Common myeloid progenitor, CD34-positive (primary cell): ENCODE results near the gene EPN3.
A peak's percentile ranks its signal among the peaks of the same experiment; 100 is the strongest.

ENCODE experiments used
- CTCF ChIA-PET: fragments of 350-600 bp; sonication (Branson Sonifier 250); formaldehyde crosslinking; loops from one replicate; lab custom pipeline; 2021; ENCODE audit warnings: antibody characterized with exemption; lab: Charles Lee
- POLR2A ChIA-PET: fragments of 350-600 bp; sonication (Branson Sonifier 250); formaldehyde crosslinking; loops from one replicate; lab custom pipeline; 2021; ENCODE audit warnings: antibody characterized with exemption; lab: Charles Lee
- DNase-seq, 3 donors: peaks; one replicate each; pipeline versions ENCODE4 v3.0.0 to v3.0.0-alpha.2; 2013
- H3K27ac ChIP-seq, 2 experiments: 1 replicate in 1 of 2; 2 replicates in 1 of 2; pipeline ENCODE4 v1.7.0; 2013; ENCODE audit warnings: inconsistent platforms in 2 of 2, low read length in 2 of 2, mild to moderate bottlenecking in 2 of 2, low read depth in 1 of 2, moderate library complexity in 1 of 2; ENCODE audit not compliant: severe bottlenecking in 2 of 2, insufficient read depth in 1 of 2, poor library complexity in 1 of 2
- H3K27me3 ChIP-seq, 5 experiments: replicated peaks in 2 of 5; 1 replicate in 3 of 5; 2 replicates in 2 of 5; pipeline versions ENCODE4 v1.6.1 to v1.7.0; 2013; ENCODE audit warnings: low read length in 4 of 5, mild to moderate bottlenecking in 2 of 5, moderate library complexity in 2 of 5, inconsistent platforms in 1 of 5; ENCODE audit not compliant: insufficient read depth in 5 of 5, control insufficient read depth in 4 of 5
- H3K36me3 ChIP-seq, 4 experiments: 1 replicate in 2 of 4; 2 replicates in 2 of 4; pipeline versions ENCODE4 v1.6.1 to v1.7.0; 2013; ENCODE audit warnings: low read length in 3 of 4, control low read depth in 1 of 4, mild to moderate bottlenecking in 1 of 4; ENCODE audit not compliant: control insufficient read depth in 4 of 4, insufficient read depth in 4 of 4
- H3K4me1 ChIP-seq, 4 experiments: 1 replicate in 3 of 4; 2 replicates in 1 of 4; pipeline versions ENCODE4 v1.6.1 to v1.7.1; 2013; ENCODE audit warnings: low read length in 3 of 4, mild to moderate bottlenecking in 3 of 4, control low read depth in 1 of 4, inconsistent platforms in 1 of 4, moderate library complexity in 1 of 4; ENCODE audit not compliant: control insufficient read depth in 4 of 4, insufficient read depth in 4 of 4; ENCODE audit errors: control extremely low read depth in 1 of 4
- H3K4me3 ChIP-seq, 7 experiments: 1 replicate in 4 of 7; 2 replicates in 3 of 7; pipeline versions ENCODE4 v1.5.1 to v1.7.0; 2013; ENCODE audit warnings: mild to moderate bottlenecking in 7 of 7, low read length in 6 of 7, moderate library complexity in 6 of 7, inconsistent platforms in 2 of 7, low read depth in 2 of 7, control low read depth in 1 of 7; ENCODE audit not compliant: insufficient read depth in 4 of 7, control insufficient read depth in 1 of 7; ENCODE audit errors: extremely low read depth in 1 of 7
- H3K9me3 ChIP-seq, 5 experiments: 1 replicate in 4 of 5; 2 replicates in 1 of 5; pipeline versions ENCODE4 v1.6.1 to v1.7.1; 2013; ENCODE audit warnings: low read length in 4 of 5, mild to moderate bottlenecking in 2 of 5, inconsistent platforms in 1 of 5, low read depth in 1 of 5, moderate library complexity in 1 of 5; ENCODE audit not compliant: control insufficient read depth in 4 of 5, insufficient read depth in 2 of 5; ENCODE audit errors: control extremely low read depth in 1 of 5
- WGBS: methylation state at CpG from one replicate; pipeline ENCODE4 v1.1.5; 2013; ENCODE audit not compliant: insufficient coverage; 5-methylcytosine and 5-hydroxymethylcytosine counted together

Gene EPN3

DNA sequence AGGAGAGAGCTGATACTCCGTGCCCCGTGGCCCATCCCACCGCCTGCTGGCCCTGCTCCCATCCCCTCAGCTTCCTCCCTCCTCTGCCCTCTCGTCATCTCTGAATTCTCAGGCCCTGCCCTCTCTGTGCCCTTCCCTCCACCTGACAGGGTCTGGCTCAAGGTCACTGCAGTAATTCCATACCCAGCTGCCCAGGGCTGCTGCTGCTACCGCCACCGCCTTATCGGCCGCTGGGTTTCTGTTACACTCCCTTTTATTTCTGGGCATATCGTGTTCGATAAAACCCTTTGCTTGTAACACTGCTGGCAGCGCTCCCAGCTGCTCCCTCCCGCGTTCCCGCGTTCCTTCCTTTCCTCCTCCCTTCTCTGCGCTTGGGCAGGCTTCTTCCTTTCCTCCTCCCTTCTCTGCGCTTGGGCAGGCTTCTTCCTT is 1.2 kb downstream of the EPN3 start:
- WGBS, result under 1% methylated on average over 16 of the region's 17 CpGs
- Histone ChIP-seq H3K9me3 (no peaks in the 10 kb centered on the region), H3K36me3 (no peaks in the 10 kb centered on the region), H3K27ac (no peak overlapping the region), H3K4me1 (peaks cover 0 to 25% (median 20%) of the 10 kb centered on the region in 4 experiments), H3K4me3 (peak overlapping the region in 5 of 7 experiments; percentile 6 to 60 (median 35)), H3K27me3 (peaks cover 0 to 45% (median 20%) of the 10 kb centered on the region in 5 experiments)
- ChIA-PET CTCF (interaction anchor here (0.9 to 1.7 kb wide), 5 partner anchors 8 to 52 kb away, joined by 3 to 5 read pairs (median 3); no protein-coding TSS in a partner anchor), POLR2A (no interaction called here)
- DNase-seq, result no peak

DNA sequence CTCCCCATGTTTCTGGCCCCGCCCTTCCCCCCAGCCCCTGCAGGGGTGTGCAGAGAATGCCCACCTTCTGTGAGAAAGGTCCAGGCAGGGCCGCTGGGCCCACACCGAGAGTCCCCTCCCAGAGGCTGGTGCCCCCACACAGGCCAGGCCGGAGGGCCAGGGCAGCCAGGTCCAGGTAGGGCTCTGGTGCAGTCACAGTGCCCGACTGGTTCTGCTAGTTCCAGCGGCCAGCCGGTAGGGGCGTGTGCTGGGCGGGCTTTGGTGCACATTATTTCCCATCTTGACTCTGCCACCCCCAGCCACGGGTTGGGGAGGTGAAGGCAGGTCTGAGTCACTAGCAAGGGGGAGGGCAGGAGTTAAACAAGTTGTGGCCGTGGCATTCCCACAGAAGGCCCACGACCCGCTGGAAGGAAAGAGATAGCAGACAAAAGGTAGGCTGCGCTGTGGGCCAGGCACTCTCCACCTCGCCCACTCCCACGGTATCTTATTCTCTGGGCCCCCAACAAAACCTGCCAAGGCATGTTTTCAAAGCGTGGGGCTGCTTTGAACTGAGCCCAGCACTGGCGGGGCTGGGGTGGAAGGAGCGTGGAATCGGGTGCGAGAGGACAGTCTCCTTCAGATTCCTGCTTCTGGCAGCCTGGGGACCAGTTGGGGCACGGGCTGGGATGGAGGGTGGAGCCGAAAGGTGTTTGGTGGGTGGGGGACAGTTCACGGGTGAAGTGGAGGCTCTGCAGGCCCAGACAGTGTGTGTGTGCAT is 1.9 kb downstream of the EPN3 start:
- Histone ChIP-seq H3K27ac (no peak overlapping the region), H3K9me3 (no peaks in the 10 kb centered on the region), H3K36me3 (no peaks in the 10 kb centered on the region), H3K27me3 (peaks cover 0 to 45% (median 20%) of the 10 kb centered on the region in 5 experiments), H3K4me3 (peak overlapping the region in 3 of 7 experiments; percentile 35 to 60 (median 55)), H3K4me1 (peaks cover 0 to 25% (median 20%) of the 10 kb centered on the region in 4 experiments)
- DNase-seq, result peak in 2 of 3 donors; percentile 31 to 42
- CTCF ChIA-PET, result interaction anchor here (0.9 to 2.0 kb wide), 5 partner anchors 8 to 92 kb away, joined by 3 to 5 read pairs (median 3); no protein-coding TSS in a partner anchor
- 40% methylated on average over 18 of the region's 24 CpGs for WGBS
- POLR2A ChIA-PET, result no interaction called here

DNA sequence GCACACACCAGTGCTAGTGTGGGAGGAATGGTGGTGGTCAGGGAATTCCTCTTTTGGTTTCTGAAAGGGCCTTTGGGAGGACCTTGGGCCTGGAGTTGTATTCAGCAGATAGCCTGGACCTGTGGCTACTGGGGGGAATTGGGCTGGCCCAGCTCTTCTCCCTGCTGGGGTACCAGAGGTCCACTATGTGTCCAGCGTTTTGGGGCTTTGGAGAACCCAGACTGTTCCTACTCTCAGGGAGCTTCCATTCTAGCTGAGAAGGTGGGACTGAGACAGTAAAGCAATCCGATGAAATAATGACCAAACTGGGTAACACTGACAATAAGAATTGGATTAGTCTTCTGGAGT is 2.4 kb downstream of the EPN3 start:
- H3K27ac ChIP-seq, result no peak overlapping the region
- ChIA-PET CTCF (interaction anchor here (1.9 to 2.0 kb wide), 2 partner anchors 10 to 92 kb away, joined by 5 to 7 read pairs; no protein-coding TSS in a partner anchor), POLR2A (no interaction called here)
- 100% methylated on average over 1 of the region's 2 CpGs for WGBS
- no peak for DNase-seq
- peaks cover 0 to 25% (median 20%) of the 10 kb centered on the region in 4 experiments for H3K4me1 ChIP-seq
- H3K27me3 ChIP-seq, result peaks cover 0 to 45% (median 18%) of the 10 kb centered on the region in 5 experiments
- H3K9me3 ChIP-seq, result no peaks in the 10 kb centered on the region
- no peak overlapping the region for H3K4me3 ChIP-seq
- H3K36me3 ChIP-seq, result no peaks in the 10 kb centered on the region

DNA sequence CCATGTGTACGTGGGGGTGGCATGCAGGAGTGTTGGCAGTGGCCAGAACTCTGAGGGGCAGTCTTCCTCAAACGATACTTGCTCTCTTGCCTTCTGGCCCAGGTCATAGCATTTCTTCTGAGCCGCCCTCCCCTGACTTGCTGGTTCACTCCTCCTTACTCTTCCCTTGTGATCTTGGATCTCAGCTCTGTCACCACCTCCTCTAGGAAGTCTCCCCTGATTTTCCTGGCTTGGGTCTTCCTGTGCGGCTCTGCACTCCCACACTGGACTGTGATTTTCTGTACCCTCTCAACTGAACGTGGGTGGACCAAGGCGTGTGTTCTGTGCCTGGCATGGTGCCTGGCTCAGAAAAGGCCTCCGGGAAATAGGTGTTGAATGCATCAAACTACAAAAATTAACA is 2.9 kb downstream of the EPN3 start:
- no peak for DNase-seq
- H3K4me3 ChIP-seq, result no peak overlapping the region
- ChIA-PET CTCF (interaction anchor here (0.8 to 2.0 kb wide), 3 partner anchors 9 to 91 kb away, joined by 4 to 7 read pairs (median 5); no protein-coding TSS in a partner anchor), POLR2A (no interaction called here)
- H3K9me3 ChIP-seq, result no peaks in the 10 kb centered on the region
- H3K27me3 ChIP-seq, result peaks cover 0 to 43% (median 18%) of the 10 kb centered on the region in 5 experiments
- 95% methylated on average over 4 of the region's 7 CpGs for WGBS
- H3K4me1 ChIP-seq, result peaks cover 0 to 25% (median 20%) of the 10 kb centered on the region in 4 experiments
- no peak overlapping the region for H3K27ac ChIP-seq
- no peaks in the 10 kb centered on the region for H3K36me3 ChIP-seq

DNA sequence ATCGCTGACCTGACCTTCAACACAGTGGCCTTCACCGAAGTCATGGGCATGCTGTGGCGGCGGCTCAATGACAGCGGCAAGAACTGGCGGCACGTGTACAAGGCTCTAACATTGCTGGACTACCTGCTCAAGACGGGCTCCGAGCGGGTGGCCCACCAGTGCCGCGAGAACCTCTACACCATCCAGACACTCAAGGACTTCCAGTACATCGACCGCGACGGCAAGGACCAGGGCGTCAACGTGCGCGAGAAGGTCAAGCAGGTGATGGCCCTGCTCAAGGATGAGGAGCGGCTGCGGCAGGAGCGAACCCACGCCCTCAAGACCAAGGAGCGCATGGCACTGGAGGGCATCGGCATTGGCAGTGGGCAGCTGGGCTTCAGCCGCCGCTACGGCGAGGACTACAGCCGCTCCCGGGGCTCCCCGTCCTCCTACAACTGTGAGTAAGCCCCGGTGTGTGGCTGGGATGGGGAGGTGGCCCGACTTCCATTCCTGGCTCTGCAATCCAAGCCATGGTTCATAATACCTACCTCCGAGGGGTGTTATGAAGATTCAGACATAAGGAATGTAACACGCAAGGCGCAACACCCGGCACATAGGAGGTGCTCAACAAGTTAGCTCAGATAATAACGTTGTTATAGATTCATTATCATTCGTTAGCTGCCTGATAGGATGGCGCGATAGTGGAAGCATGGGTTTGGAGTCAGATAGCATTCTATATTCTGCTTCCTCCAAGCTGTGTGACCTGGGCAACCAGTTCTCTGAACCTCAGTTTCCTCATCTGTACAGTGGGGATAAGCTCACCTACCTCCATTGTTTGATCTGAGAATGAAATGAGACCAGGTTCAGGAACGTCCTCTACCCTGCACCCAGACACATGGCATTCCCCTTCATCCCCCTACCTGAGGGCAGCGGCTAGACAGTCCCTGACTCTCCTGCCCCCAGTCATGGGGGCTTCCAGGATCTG is 4.4 kb downstream of the EPN3 start:
- Histone ChIP-seq H3K27ac (no peak overlapping the region), H3K4me3 (no peak overlapping the region), H3K36me3 (no peaks in the 10 kb centered on the region), H3K4me1 (peaks cover 0 to 30% (median 26%) of the 10 kb centered on the region in 4 experiments), H3K27me3 (peaks cover 0 to 30% (median 15%) of the 10 kb centered on the region in 5 experiments), H3K9me3 (no peaks in the 10 kb centered on the region)
- ChIA-PET CTCF (interaction anchor here (1.2 to 2.0 kb wide), 4 partner anchors 8 to 147 kb away, joined by 3 to 7 read pairs (median 4); no protein-coding TSS in a partner anchor), POLR2A (no interaction called here)
- WGBS, result 96% methylated on average over 33 of the region's 45 CpGs
- DNase-seq, result no peak

DNA sequence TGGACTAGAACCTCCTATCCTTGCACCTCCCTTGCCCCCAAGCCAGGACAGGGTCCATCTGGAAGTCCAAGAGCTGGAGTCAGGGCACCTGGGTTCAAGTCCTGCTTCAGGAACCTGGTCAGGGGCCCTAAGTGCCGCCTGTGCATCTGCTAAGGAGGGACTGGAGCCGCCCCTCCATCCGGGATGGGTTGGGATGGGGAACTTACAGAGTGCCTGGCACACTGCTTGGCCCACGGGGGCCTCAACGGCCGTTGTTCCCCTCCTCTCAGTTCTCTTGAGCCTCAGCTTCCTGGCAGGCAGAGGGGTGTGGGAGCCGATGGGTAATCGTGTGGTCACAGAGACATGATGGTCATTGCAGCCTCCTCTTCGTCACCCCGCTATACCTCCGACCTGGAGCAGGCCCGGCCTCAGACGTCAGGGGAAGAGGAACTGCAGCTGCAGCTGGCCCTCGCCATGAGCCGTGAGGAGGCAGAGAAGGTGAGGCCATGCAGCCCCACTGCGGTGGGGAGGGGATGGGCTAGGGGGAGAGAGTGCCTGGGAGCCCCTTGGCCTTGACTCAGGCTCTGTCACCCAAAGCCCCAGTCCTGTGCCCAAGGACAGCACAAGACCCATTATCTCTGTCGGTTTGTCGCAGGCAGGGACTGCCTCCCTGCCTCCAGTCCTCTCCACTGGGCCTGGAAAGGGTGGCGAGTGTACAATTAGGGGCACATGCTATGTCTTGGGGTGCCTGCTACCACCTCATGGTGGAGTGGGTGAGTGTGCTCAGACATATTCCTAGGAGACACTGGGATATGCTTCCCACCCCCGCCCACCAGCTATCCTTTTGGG is 5.4 kb downstream of the EPN3 start:
- POLR2A ChIA-PET, result no interaction called here

More for the DNA sequence above, 5.4 kb downstream of the EPN3 start:
- 89% methylated on average over 14 of the region's 20 CpGs for WGBS
- no peaks in the 10 kb centered on the region for H3K36me3 ChIP-seq
- H3K27me3 ChIP-seq, result peaks cover 0 to 20% (median 9%) of the 10 kb centered on the region in 5 experiments
- H3K9me3 ChIP-seq, result no peaks in the 10 kb centered on the region
- no peak overlapping the region for H3K27ac ChIP-seq
- no peak for DNase-seq
- H3K4me3 ChIP-seq, result no peak overlapping the region
- H3K4me1 ChIP-seq, result peaks cover 0 to 29% (median 24%) of the 10 kb centered on the region in 4 experiments
- CTCF ChIA-PET, result interaction anchor here (1.2 to 1.3 kb wide), 2 partner anchors 14 to 146 kb away, joined by 3 read pairs; no protein-coding TSS in a partner anchor
